ENCODE measurements around the gene SASH3.

SASH3 gene

DNA sequence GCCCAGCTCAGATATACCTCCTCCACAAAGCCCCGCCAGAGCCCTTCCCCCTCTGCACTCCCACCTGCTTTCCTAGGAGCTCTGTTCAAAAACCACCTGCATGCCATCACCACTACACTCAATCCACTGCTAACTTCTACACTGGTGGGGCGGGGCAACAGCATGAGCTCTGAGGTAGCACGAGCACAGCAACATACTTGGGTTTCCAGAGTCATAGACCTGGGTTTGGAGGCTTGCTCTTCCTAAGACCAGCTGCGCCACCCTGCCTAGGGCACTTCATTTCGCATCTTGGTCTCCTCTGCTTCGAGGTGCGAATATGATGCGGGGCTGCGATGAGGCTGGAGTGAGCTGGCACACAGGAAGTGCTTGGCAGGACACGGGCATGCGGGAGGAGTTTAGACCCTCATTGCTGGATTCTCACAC is 3.6 kb downstream of the SASH3 start:
- no peak for DNase-seq (ENCODE audit: low read depth in 2 of 2)

- no peak for DNase-seq (ENCODE audit: low read depth in 2 of 2)
These were observed 4.6 kb downstream of the SASH3 start for GRCh38 chrX:129784371-129784770.

GRCh38 chrX:129785160-129785947 is 5.6 kb downstream of the SASH3 start:
- no peak for DNase-seq (ENCODE audit: low read depth in 2 of 2)

- no peak for DNase-seq (ENCODE audit: low read depth in 2 of 2)
These were observed 6.5 kb downstream of the SASH3 start for GRCh38 chrX:129786210-129786651.

- DNase-seq (ENCODE audit: low read depth in 2 of 2): no peak
These were observed 7.7 kb downstream of the SASH3 start for GRCh38 chrX:129787336-129788055.

GRCh38 chrX:129788527-129788926 is 8.8 kb downstream of the SASH3 start:
- DNase-seq (ENCODE audit: low read depth in 2 of 2): no peak

DNA sequence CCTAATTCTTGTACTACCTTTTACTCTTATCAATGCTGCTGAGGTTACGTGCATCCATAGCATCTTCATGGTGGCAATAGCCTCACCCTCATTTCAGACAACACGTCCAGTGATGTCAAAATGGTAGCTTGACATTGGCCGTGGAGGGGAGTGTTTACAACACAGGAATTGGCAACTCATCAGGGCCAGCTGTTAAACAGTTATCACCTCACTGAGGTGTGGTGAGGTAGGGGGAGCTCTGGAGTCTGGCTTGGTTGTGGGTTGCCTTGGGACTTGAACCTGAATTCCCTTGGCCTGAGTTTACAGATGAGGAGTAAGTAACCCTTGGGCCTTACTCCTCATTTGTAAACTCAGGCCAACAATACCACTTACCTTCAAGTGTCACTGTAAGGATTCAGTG is 10.4 kb downstream of the SASH3 start:
- no peak for DNase-seq (ENCODE audit: low read depth in 2 of 2)

DNA sequence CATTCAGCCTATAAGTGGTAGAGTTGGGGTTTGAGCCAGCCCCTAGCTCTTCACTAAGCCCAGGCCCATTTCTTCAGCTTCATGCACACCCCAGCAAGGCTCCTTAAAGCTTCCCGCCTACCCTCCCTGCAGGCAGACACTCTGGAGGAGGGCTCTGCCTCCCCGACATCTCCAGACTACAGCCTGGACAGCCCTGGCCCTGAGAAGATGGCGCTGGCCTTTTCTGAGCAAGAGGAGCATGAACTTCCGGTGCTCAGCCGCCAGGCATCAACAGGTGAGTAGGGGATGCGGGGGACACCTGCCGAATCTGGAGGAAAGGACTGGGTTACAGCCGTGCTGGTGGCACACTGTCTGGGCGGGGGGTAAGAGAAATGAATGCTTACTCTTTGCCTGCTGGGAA is 11.1 kb downstream of the SASH3 start:
- DNase-seq (ENCODE audit: low read depth in 2 of 2): no peak

DNA sequence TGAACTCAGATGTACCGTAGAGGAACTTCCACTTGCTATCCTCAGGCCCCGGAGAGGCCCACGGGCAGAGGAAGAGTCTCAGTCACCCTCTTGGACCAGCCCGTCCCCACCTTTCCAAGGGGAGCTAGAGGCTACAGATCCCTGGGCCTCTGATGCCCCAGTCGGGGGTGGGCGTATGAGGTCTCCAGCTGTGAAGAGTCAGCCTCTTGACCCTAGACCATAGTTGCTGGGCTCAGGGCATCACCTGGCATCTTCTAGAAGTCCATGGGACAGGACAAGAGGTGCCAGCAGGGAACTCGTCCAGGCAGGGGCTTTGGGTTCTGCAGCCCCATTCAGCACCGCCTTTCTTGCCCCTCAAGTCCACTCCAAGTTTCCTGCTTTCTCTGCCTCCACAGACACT is 11.6 kb downstream of the SASH3 start:
- DNase-seq (ENCODE audit: low read depth in 2 of 2): no peak

DNA sequence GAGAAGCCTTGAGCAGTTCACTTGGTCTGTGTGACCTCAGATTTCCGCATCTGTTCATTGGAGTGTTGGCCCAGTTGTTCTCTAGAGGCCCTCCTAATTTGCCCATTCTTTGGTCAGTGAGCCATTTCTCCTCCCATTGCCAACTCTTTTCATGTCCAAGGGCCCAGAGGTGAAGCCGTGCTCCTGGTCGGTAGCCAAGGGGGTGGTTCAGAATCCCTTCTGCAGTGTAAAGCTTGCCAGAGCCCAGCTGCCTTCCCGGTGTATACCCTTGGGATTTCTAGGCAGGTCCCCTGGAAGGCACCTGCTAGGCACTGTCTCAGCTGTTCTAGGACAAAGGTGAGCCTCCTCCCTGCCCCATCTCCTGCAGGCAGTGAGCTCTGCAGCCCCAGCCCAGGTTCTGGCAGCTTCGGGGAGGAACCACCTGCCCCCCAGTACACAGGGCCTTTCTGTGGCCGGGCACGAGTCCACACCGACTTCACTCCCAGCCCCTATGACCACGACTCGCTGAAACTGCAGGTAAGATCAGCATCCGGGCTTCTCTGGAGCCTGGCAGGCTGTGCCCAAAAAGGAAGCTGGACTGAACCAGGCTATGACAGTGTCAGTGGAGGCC is 12.3 kb downstream of the SASH3 start:
- no peak for DNase-seq (ENCODE audit: low read depth in 2 of 2)

GRCh38 chrX:129792586-129793291 is 13.0 kb downstream of the SASH3 start:
- DNase-seq (ENCODE audit: low read depth in 2 of 2): no peak

GRCh38 chrX:129793604-129794191 is 13.9 kb downstream of the SASH3 start:
- DNase-seq (ENCODE audit: low read depth in 2 of 2): no peak

- no peak for DNase-seq (ENCODE audit: low read depth in 2 of 2)
These were observed 15.8 kb downstream of the SASH3 start for GRCh38 chrX:129795584-129795983.

DNA sequence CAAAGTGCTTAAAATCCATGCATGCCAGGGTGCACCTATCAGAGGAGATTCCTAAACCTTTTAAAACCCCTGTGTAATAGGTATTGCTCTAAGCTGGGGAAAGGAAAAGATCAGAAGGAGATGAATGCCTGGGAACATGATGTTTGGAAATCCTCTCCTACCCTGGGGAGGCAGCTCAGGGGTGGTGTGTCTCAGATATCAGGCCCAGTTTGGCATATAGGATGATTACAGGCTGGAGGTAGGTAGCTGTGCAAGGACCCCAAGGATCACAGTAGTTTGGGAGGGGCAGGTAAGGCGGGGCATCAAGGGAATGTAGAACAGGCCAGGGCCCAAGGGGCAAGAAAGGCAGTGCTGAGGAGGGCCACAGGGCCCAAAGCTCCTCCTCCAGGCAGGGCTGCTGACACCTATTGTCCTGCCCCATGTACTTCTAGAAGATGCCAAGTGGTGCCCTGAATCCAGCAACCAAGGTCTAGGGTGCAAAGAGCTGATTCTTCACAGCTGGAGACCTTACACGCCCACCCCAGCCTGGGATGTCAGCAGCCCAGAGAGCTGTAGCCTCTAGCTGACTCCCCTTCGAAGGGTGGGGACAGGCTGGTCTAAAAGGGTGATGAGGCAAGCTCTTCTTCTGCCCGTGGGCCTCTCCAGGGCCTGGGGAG is 17.6 kb downstream of the SASH3 start:
- DNase-seq (ENCODE audit: low read depth in 2 of 2): no peak

DNA sequence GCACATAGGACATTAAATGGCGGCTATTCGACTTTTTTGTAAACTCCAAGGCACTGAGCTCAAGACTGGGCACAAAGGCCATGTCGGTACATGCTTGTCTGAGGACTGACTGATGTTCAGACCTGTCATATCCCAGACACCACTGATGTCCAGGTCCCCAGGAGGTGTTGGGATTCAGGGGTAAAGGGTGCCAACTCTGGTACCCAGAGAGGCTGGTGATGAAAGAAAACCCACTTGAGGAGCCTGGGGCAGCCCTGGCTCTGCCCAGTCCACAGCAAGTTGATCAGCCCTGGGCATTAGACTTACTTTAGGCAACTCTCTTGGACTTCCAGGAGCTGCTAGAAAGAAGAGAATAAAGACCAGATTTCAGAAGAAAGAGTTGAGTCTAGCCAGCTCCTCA is 18.7 kb downstream of the SASH3 start:
- DNase-seq (ENCODE audit: low read depth in 2 of 2): no peak

DNA sequence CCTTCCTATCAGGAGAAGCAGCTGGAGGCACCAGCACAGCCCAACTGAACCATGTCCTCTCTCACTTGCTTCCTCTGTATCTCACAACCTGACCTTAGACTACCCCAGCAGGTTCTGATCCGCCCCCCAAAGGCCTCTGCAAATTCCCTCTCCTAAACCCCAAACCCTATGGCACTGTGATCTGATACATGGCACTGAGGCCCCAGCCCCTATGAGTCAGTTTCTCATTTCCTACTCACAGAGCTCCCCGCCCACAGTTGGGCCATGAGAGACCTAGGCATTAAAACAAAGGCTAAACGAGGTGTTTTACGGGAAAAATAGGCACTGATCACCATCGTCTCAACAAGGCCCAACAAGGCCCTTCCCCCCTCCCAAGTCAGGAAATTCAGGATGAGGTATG is 19.1 kb downstream of the SASH3 start:
- DNase-seq (ENCODE audit: low read depth in 2 of 2): peak in 1 of 2 donors; percentile 34

DNA sequence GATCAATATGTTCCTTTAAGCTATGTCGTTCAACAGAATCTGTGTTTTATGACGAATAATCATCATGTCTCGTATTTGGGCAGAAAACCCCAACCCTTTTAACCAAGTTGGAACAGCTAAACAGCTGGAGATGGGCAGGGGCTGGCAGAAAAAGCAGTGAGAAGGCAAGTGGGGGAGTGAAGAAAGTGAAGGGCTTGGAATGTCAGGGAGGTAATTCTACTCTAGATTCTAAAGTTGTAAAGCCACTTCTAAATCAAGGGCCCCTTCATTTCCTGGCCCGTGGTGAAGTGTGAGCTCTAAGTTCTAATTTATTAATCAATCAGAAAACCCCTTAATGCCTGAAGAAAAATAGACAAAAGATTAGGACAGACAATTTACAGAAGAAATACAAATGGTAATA is 20.4 kb downstream of the SASH3 start:
- no peak for DNase-seq (ENCODE audit: low read depth in 2 of 2)

DNA sequence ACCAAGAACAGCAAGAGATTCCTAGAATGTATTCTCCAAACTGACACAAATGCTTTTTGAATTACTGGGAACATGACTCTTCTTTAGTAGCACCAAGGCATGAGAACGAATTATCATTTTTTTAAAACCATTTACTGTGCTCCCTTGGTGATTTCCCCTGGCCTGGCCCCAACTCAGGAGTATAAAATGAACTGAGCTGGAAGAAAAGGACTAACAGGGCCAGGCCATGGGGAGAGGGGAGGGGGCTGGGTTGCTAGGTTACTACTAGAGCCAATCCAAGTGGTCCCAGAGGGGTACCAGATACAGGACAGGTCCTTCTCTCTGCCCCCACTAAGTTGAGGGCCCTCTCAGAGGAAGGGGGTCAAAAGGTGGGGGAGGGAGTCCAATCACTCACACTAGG is 23.1 kb downstream of the SASH3 start:
- DNase-seq (ENCODE audit: low read depth in 2 of 2): no peak

GRCh38 chrX:129804806-129805205 is 25.1 kb downstream of the SASH3 start:
- DNase-seq (ENCODE audit: low read depth in 2 of 2): no peak

GRCh38 chrX:129808158-129808828 is 28.5 kb downstream of the SASH3 start:
- DNase-seq (ENCODE audit: low read depth in 2 of 2): no peak

Measured in stimulated activated CD8-positive, alpha-beta memory T cell treated with anti-CD3 and anti-CD28 coated beads, Interleukin-15, amount 100 ng/mL, for 48 hours (primary cell).